Body of pancreas (tissue), 4 donors: ENCODE results near the gene EGFLAM. TPM values are rescaled to one million over a fixed set of nuclear protein-coding genes. Genes with fewer than 3 reads are reported as not detected.

Source experiments
- ATAC-seq: fragments of 150-250 bp; one replicate; pipeline ENCODE4 v1.9.1; 2016
- DNase-seq, 4 donors: peaks; one replicate each; pipeline ENCODE4 v3.0.0-alpha.2; 2019
- H3K27ac ChIP-seq, 4 donors: fragments of 200-600 bp; sonication (generic); 1 replicate in 3 of 4; 2 replicates in 1 of 4; pipeline versions ENCODE4 v1.5.1 to v1.6.1; 2016 to 2019; ENCODE audit warnings: mild to moderate bottlenecking in 1 of 4, mixed read lengths in 1 of 4, moderate library complexity in 1 of 4
- H3K27me3 ChIP-seq, 2 donors: fragments of 200-600 bp; sonication (generic); one replicate each; pipeline ENCODE4 v1.6.0; 2016; ENCODE audit warnings: mild to moderate bottlenecking in 1 of 2
- H3K36me3 ChIP-seq, 2 donors: fragments of 200-600 bp; sonication (generic); replicated peaks in 1 of 2; 2 replicates each; pipeline ENCODE4 v1.5.1; 2016; ENCODE audit warnings: low read depth in 2 of 2; ENCODE audit not compliant: insufficient read depth in 1 of 2
- H3K4me1 ChIP-seq: fragments of 200-600 bp; sonication (generic); one replicate; pipeline ENCODE4 v1.6.0; 2016
- H3K4me3 ChIP-seq, 2 donors: fragments of 200-600 bp; sonication (generic); 1 replicate in 1 of 2; 2 replicates in 1 of 2; pipeline ENCODE4 v1.5.1; 2016 to 2019
- H3K9me3 ChIP-seq, 3 donors: fragments of 200-600 bp; sonication (generic); 1 replicate in 2 of 3; 2 replicates in 1 of 3; pipeline ENCODE4 v1.5.1; 2016
- CTCF ChIP-seq, 7 experiments: fragments of 450-650 bp in 4 of 7; fragments of 200-600 bp in 3 of 7; sonication (generic) in 3 of 7; IDR thresholded peaks; one replicate each; pipeline ENCODE4 v1.5.1; 2016 to 2019; ENCODE audit warnings: antibody characterized with exemption in 7 of 7
- POLR2A ChIP-seq, 3 donors: fragments of 450-650 bp; IDR thresholded peaks; one replicate each; pipeline ENCODE4 v1.6.1; 2016; ENCODE audit warnings: antibody characterized with exemption in 3 of 3, mild to moderate bottlenecking in 2 of 3
- WGBS, 2 donors: methylation state at CpG; one replicate each; pipeline ENCODE4 v1.1.5; 2017; 5-methylcytosine and 5-hydroxymethylcytosine counted together
- intact Hi-C: fragments of 100-400 bp; cut with DNase I; formaldehyde crosslinking; loops from one replicate; pipeline ENCODE4 v1.15.1; 2023
- total RNA-seq, 2 donors: library from RNA; depleted of rRNA; stranded (reverse); fragments of >200 nt; gene quantifications; one replicate each; pipeline ENCODE4 v1.1.0, GENCODE V29; 2016

Gene EGFLAM
- total RNA-seq, 2 donors from 2014 or later, result 0.26 to 4.6 TPM

DNA sequence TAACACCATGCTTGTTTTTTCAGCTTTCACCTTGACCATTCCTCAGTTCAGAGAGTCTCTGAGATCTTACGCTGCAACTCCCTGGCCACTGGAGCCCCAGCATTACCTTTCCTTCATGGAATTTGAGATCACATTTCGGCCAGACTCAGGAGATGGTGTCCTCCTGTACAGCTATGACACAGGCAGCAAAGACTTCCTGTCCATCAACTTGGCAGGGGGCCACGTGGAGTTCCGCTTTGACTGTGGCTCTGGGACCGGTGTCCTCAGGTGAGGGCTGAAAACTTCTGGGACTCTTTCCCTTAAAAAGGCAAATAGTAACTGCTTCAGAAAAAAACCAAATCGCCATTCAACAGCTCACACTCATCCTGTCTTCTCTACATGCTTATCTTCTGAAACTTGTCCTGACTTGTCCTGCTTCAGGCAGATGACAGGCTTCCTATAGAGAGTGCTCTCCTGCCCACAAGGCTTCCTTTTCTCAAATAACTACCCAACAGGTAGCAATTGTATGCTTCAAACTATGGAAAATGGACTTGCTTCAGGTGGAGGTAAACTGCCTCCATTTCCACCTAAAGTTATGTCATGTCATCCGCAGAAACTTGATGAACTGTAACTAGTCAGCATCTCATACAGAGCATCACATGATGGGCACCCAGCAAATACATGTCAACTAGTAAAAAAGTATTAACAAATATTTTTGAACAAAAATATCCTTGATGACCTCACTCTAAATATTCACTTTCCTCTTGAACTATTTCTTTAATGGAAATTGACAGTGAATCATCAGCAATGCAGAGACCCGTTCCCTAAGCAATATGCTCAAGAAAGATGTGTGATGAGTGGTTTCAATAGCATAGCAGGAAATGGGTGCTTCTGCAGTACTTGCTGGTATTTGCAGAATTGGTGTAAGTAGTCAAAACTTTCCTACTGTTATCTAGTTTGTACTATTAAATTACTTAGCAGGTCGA, 168.9 kb downstream of the EGFLAM start:
- Histone ChIP-seq H3K4me3 (no peak overlapping the region), H3K9me3 (no peaks in the 10 kb centered on the region), H3K36me3 (no peaks in the 10 kb centered on the region), H3K27me3 (no peaks in the 10 kb centered on the region), H3K27ac (no peak overlapping the region), H3K4me1 (no peaks in the 10 kb centered on the region)
- ATAC-seq, result no peak
- TF ChIP-seq CTCF (IDR thresholded peaks at IDR 0.05) (no peak), POLR2A (IDR thresholded peaks at IDR 0.05) (no peak)
- 73 to 76% methylated on average over 9 of the region's 9 CpGs for WGBS, 2 donors
- DNase-seq, result no peak
- intact Hi-C loops, result no loop called here

- intact Hi-C loops, result no loop called here
- Histone ChIP-seq H3K36me3 (no peaks in the 10 kb centered on the region), H3K4me1 (no peaks in the 10 kb centered on the region), H3K27me3 (no peaks in the 10 kb centered on the region), H3K4me3 (no peak overlapping the region), H3K9me3 (no peaks in the 10 kb centered on the region), H3K27ac (no peak overlapping the region)
- no peak for ATAC-seq
- TF ChIP-seq CTCF (IDR thresholded peaks at IDR 0.05) (no peak), POLR2A (IDR thresholded peaks at IDR 0.05) (no peak)
- DNase-seq, result no peak
- WGBS, 2 donors, result 93 to 96% methylated on average over 1 of the region's 1 CpG
Observed at GRCh38 chr5:38431242-38431853, 173.0 kb downstream of the EGFLAM start.

- intact Hi-C loops, result no loop called here
- H3K4me1 ChIP-seq, result no peaks in the 10 kb centered on the region
- H3K27me3 ChIP-seq, result no peaks in the 10 kb centered on the region
- H3K27ac ChIP-seq, result no peak overlapping the region
- ATAC-seq (peak; percentile 35), DNase-seq (peak in 1 of 4 donors; percentile 12)
- H3K4me3 ChIP-seq, result no peak overlapping the region
- 39 to 41% methylated on average over 4 to 6 of the region's 6 CpGs for WGBS, 2 donors
- no peaks in the 10 kb centered on the region for H3K9me3 ChIP-seq
- H3K36me3 ChIP-seq, result no peaks in the 10 kb centered on the region
- TF ChIP-seq POLR2A (IDR thresholded peaks at IDR 0.05) (no peak), CTCF (IDR thresholded peaks at IDR 0.05) (no peak)
Observed at GRCh38 chr5:38433160-38433861, 175.0 kb downstream of the EGFLAM start.

GRCh38 chr5:38434966-38435705, 176.8 kb downstream of the EGFLAM start:
- no peak overlapping the region for H3K4me3 ChIP-seq
- no peaks in the 10 kb centered on the region for H3K4me1 ChIP-seq
- intact Hi-C loops, result no loop called here
- no peaks in the 10 kb centered on the region for H3K36me3 ChIP-seq
- no peaks in the 10 kb centered on the region for H3K27me3 ChIP-seq
- no peak overlapping the region for H3K27ac ChIP-seq
- DNase-seq, result no peak
- 92 to 94% methylated on average over 7 of the region's 7 CpGs for WGBS, 2 donors
- ATAC-seq, result no peak
- TF ChIP-seq CTCF (IDR thresholded peaks at IDR 0.05) (no peak), POLR2A (IDR thresholded peaks at IDR 0.05) (no peak)
- H3K9me3 ChIP-seq, result no peaks in the 10 kb centered on the region
